ENCODE results near the gene ELL.

Gene ELL

DNA sequence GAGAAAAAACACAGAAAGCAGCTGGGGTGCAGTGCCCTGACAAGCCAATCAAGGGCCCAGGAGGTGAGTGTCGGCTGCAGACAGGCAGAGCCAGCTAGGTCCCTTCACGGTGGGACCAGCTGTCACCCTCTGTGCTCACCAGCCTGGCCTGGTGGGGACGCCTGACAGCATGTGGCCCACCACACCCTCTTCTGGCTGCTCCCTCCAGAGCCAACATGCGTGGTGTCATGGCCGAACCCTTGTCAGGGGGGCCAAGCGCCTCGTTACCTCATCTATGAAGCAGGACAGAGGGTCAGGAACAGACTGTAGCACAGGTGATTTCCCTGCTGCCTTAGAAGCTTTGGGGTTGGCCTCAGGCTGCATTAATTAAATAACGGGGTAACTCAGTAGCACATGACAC, 43.9 kb downstream of the ELL start:
- Histone ChIP-seq H4K20me1 (ENCODE audit: control insufficient read depth, insufficient read depth, low read depth, low read length) (peaks cover 12% of the 10 kb centered on the region; the same call in 1 of the 2 replicates), H3K4me3 (ENCODE audit: low read length) (no peak overlapping the region), H3K27me3 (ENCODE audit: control insufficient read depth, low read length) (no peaks in the 10 kb centered on the region), H3K9me3 (ENCODE audit: control insufficient read depth, insufficient read depth, low read length) (no peaks in the 10 kb centered on the region), H3K36me3 (ENCODE audit: control insufficient read depth, low read length) (no peaks in the 10 kb centered on the region), H3K9me2 (replicated peaks; ENCODE audit: control insufficient read depth, low read length) (no peaks in the 10 kb centered on the region), H3K4me1 (ENCODE audit: control insufficient read depth, low read length) (peaks cover 21% of the 10 kb centered on the region), H3K4me2 (ENCODE audit: low read length) (no peak overlapping the region), H3K27ac (ENCODE audit: low read depth, low read length) (no peak overlapping the region), H3F3A (ENCODE audit: control insufficient read depth, insufficient read depth) (no peaks in the 10 kb centered on the region), H3K79me2 (ENCODE audit: control insufficient read depth, low read length) (peaks cover 86% of the 10 kb centered on the region)
- no peak for TF ChIP-seq EZH2phosphoT487 (IDR thresholded peaks at IDR 0.05; ENCODE audit: borderline replicate concordance, low read length)
- TF ChIP-seq, protein P1, sequence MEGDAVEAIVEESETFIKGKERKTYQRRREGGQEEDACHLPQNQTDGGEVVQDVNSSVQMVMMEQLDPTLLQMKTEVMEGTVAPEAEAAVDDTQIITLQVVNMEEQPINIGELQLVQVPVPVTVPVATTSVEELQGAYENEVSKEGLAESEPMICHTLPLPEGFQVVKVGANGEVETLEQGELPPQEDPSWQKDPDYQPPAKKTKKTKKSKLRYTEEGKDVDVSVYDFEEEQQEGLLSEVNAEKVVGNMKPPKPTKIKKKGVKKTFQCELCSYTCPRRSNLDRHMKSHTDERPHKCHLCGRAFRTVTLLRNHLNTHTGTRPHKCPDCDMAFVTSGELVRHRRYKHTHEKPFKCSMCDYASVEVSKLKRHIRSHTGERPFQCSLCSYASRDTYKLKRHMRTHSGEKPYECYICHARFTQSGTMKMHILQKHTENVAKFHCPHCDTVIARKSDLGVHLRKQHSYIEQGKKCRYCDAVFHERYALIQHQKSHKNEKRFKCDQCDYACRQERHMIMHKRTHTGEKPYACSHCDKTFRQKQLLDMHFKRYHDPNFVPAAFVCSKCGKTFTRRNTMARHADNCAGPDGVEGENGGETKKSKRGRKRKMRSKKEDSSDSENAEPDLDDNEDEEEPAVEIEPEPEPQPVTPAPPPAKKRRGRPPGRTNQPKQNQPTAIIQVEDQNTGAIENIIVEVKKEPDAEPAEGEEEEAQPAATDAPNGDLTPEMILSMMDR (IDR thresholded peaks at IDR 0.05; ENCODE audit: low read depth, low read length, poor library complexity, severe bottlenecking), result no peak

DNA sequence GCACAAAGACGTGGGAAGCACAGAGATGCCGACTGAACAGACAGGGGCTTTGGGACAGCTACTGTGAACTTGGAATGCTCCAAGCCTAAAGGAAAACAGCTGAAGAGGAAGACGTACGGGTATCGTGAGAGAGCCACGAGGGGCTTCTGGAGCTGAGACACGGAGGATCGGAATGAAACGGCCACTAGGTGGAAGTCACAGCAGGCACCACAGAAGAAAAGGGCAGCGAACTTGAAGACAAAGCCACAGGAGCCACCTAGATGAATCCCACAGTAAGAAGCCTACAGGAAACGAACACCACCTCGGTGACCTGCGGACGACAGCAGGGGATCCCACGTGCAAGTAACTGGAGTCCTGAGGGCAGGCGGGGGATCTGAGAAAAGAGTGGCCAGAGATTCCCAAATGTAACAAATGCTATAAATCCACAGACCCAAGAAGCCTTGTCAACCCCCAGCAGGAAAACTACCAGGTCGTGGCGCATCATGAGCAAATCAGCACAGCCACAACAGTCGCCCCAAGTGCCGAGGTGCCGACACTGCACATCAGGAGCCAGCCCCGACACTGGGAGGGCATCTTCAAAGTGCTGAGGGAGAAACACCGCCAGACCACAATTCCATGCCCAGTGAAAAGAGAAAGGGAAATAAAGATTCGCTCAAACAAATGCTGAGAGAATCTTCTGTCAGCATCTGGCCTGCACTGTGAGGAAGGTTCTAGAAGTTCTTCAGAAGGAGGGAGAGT, 44.7 kb downstream of the ELL start:
- Histone ChIP-seq H3F3A (ENCODE audit: control insufficient read depth, insufficient read depth) (no peaks in the 10 kb centered on the region), H3K79me2 (ENCODE audit: control insufficient read depth, low read length) (peaks cover 80% of the 10 kb centered on the region), H3K4me3 (ENCODE audit: low read length) (no peak overlapping the region), H3K9me2 (replicated peaks; ENCODE audit: control insufficient read depth, low read length) (no peaks in the 10 kb centered on the region), H3K4me1 (ENCODE audit: control insufficient read depth, low read length) (peaks cover 21% of the 10 kb centered on the region), H4K20me1 (ENCODE audit: control insufficient read depth, insufficient read depth, low read depth, low read length) (peaks cover 12% of the 10 kb centered on the region; the same call in 1 of the 2 replicates), H3K9me3 (ENCODE audit: control insufficient read depth, insufficient read depth, low read length) (no peaks in the 10 kb centered on the region), H3K27ac (ENCODE audit: low read depth, low read length) (no peak overlapping the region), H3K4me2 (ENCODE audit: low read length) (no peak overlapping the region), H3K27me3 (ENCODE audit: control insufficient read depth, low read length) (no peaks in the 10 kb centered on the region), H3K36me3 (ENCODE audit: control insufficient read depth, low read length) (no peaks in the 10 kb centered on the region)
- no peak for TF ChIP-seq EZH2phosphoT487 (IDR thresholded peaks at IDR 0.05; ENCODE audit: borderline replicate concordance, low read length)
- TF ChIP-seq, protein P1 (IDR thresholded peaks at IDR 0.05; ENCODE audit: low read depth, low read length, poor library complexity, severe bottlenecking), result no peak

DNA sequence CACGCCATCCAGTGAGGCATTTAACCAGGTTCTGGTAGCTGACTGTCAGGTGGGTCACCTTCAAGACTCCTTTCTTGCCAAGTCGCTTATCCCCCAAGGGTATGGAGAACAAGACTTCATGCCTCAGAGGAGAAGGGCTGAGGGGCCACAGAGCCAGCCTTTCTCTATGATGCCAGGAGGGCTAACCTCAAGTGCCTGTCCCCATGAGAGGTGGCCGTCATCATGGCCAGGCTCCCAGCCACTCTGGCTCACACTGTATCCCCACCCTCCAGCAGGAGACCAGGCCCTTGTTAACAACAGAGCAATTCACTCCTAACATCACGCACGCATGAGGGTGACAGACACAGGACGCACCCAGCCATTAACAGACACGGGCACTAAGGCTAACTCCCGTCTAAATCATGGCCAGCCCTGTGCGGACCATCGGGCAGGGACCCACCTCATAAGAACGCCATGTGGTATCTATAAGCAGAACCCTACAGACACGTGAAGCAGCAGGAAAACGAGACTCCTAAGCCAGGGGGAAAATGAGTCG, 45.3 kb downstream of the ELL start:
- Histone ChIP-seq H3K4me1 (ENCODE audit: control insufficient read depth, low read length) (peaks cover 21% of the 10 kb centered on the region), H3K27ac (ENCODE audit: low read depth, low read length) (no peak overlapping the region), H3F3A (ENCODE audit: control insufficient read depth, insufficient read depth) (no peaks in the 10 kb centered on the region), H3K9me2 (replicated peaks; ENCODE audit: control insufficient read depth, low read length) (no peaks in the 10 kb centered on the region), H3K4me3 (ENCODE audit: low read length) (no peak overlapping the region), H3K79me2 (ENCODE audit: control insufficient read depth, low read length) (peaks cover 78% of the 10 kb centered on the region), H3K27me3 (ENCODE audit: control insufficient read depth, low read length) (no peaks in the 10 kb centered on the region), H4K20me1 (ENCODE audit: control insufficient read depth, insufficient read depth, low read depth, low read length) (peaks cover 12% of the 10 kb centered on the region; the same call in 1 of the 2 replicates), H3K4me2 (ENCODE audit: low read length) (no peak overlapping the region), H3K36me3 (ENCODE audit: control insufficient read depth, low read length) (no peaks in the 10 kb centered on the region), H3K9me3 (ENCODE audit: control insufficient read depth, insufficient read depth, low read length) (no peaks in the 10 kb centered on the region)
- TF ChIP-seq EZH2phosphoT487 (IDR thresholded peaks at IDR 0.05; ENCODE audit: borderline replicate concordance, low read length), result no peak
- TF ChIP-seq, protein P1 (IDR thresholded peaks at IDR 0.05; ENCODE audit: low read depth, low read length, poor library complexity, severe bottlenecking), result no peak
